IPS-20b (cell line): ENCODE results near the gene COIL.
"Not testable (repeated sequence)": the region's sequence is repeated elsewhere in the genome, so short reads cannot be mapped to it uniquely, and the experiment has no call there.

ENCODE experiments used
- H3K27ac ChIP-seq: one replicate; pipeline ENCODE4 v1.5.1; 2013; ENCODE audit warnings: low read length
- H3K27me3 ChIP-seq: 2 replicates; pipeline ENCODE4 v1.6.1; 2013; ENCODE audit warnings: mild to moderate bottlenecking, low read length, inconsistent platforms; ENCODE audit not compliant: insufficient read depth
- H3K36me3 ChIP-seq: 2 replicates; pipeline ENCODE4 v1.6.1; 2013; ENCODE audit warnings: low read depth, mild to moderate bottlenecking, inconsistent platforms, low read length, moderate library complexity; ENCODE audit not compliant: insufficient read depth
- H3K4me1 ChIP-seq: 2 replicates; pipeline ENCODE4 v1.6.1; 2013; ENCODE audit warnings: mild to moderate bottlenecking, control low read depth, inconsistent platforms, low read length, moderate library complexity; ENCODE audit not compliant: insufficient read depth
- H3K4me3 ChIP-seq: 2 replicates; pipeline ENCODE4 v1.5.1; 2013; ENCODE audit warnings: mild to moderate bottlenecking, low read length, inconsistent platforms
- H3K9ac ChIP-seq: 2 replicates; pipeline ENCODE4 v1.6.1; 2013; ENCODE audit warnings: low read depth, mild to moderate bottlenecking, inconsistent platforms, low read length, moderate library complexity
- H3K9me3 ChIP-seq: 2 replicates; pipeline ENCODE4 v1.6.1; 2013; ENCODE audit warnings: mild to moderate bottlenecking, low read depth, low read length, inconsistent platforms; ENCODE audit not compliant: insufficient read depth

COIL gene

GRCh38 chr17:56992364-56992763, 31.5 kb upstream of the COIL start:
- H3K4me1 ChIP-seq: no peaks in the 10 kb centered on the region
- H3K36me3 ChIP-seq: peaks cover 58% of the 10 kb centered on the region; the same call in 1 of the 2 replicates
- no peak overlapping the region for H3K27ac ChIP-seq
- H3K9me3 ChIP-seq: no peaks in the 10 kb centered on the region
- H3K9ac ChIP-seq: no peak overlapping the region
- H3K27me3 ChIP-seq: no peaks in the 10 kb centered on the region
- H3K4me3 ChIP-seq: no peak overlapping the region

GRCh38 chr17:56988901-56989572, 28.2 kb upstream of the COIL start:
- no peak overlapping the region for H3K4me3 ChIP-seq
- peaks cover 50% of the 10 kb centered on the region; the same call in 1 of the 2 replicates for H3K36me3 ChIP-seq
- H3K9me3 ChIP-seq: no peaks in the 10 kb centered on the region
- H3K4me1 ChIP-seq: no peaks in the 10 kb centered on the region
- no peak overlapping the region for H3K9ac ChIP-seq
- H3K27me3 ChIP-seq: no peaks in the 10 kb centered on the region
- no peak overlapping the region for H3K27ac ChIP-seq

- H3K9me3 ChIP-seq: no peaks in the 10 kb centered on the region
- H3K9ac ChIP-seq: no peak overlapping the region
- H3K4me1 ChIP-seq: no peaks in the 10 kb centered on the region; the same call in 1 of the 2 replicates
- no peaks in the 10 kb centered on the region for H3K27me3 ChIP-seq
- no peak overlapping the region for H3K27ac ChIP-seq
- H3K4me3 ChIP-seq: no peak overlapping the region
- H3K36me3 ChIP-seq: peaks cover 43% of the 10 kb centered on the region; the same call in 1 of the 2 replicates
These were observed 26.5 kb upstream of the COIL start for GRCh38 chr17:56987283-56987834.

- H3K27ac ChIP-seq: no peak overlapping the region
- H3K9ac ChIP-seq: no peak overlapping the region
- no peak overlapping the region for H3K4me3 ChIP-seq
- H3K36me3 ChIP-seq: peaks cover 27% of the 10 kb centered on the region; the same call in 1 of the 2 replicates
- no peaks in the 10 kb centered on the region; the same call in 1 of the 2 replicates for H3K4me1 ChIP-seq
- no peaks in the 10 kb centered on the region for H3K9me3 ChIP-seq
- H3K27me3 ChIP-seq: no peaks in the 10 kb centered on the region
These were observed 24.7 kb upstream of the COIL start for GRCh38 chr17:56985371-56986162.

- peaks cover 23% of the 10 kb centered on the region; the same call in 1 of the 2 replicates for H3K36me3 ChIP-seq
- no peak overlapping the region for H3K4me3 ChIP-seq
- no peaks in the 10 kb centered on the region for H3K9me3 ChIP-seq
- no peak overlapping the region for H3K27ac ChIP-seq
- H3K27me3 ChIP-seq: no peaks in the 10 kb centered on the region
- peaks cover 8% of the 10 kb centered on the region for H3K4me1 ChIP-seq
- no peak overlapping the region for H3K9ac ChIP-seq
These were observed 22.5 kb upstream of the COIL start for GRCh38 chr17:56983366-56983765.

GRCh38 chr17:56982312-56982711, 21.5 kb upstream of the COIL start:
- Histone ChIP-seq H3K27me3 (no peaks in the 10 kb centered on the region), H3K4me3 (no peak overlapping the region), H3K27ac (no peak overlapping the region), H3K9me3 (no peaks in the 10 kb centered on the region), H3K9ac (no peak overlapping the region), H3K4me1 (peaks cover 8% of the 10 kb centered on the region), H3K36me3 (peaks cover 13% of the 10 kb centered on the region; the same call in 1 of the 2 replicates)

- H3K27ac ChIP-seq, H3K9ac ChIP-seq, H3K4me3 ChIP-seq: not testable (repeated sequence)
These were observed 19.7 kb upstream of the COIL start for GRCh38 chr17:56980526-56980925.

GRCh38 chr17:56979091-56979480, 18.2 kb upstream of the COIL start:
- H3K4me1 ChIP-seq: peaks cover 8% of the 10 kb centered on the region
- H3K9me3 ChIP-seq: no peaks in the 10 kb centered on the region
- peak overlapping the region; percentile 89; the same call in 1 of the 2 replicates for H3K4me3 ChIP-seq

More at GRCh38 chr17:56980526-56980925, 19.7 kb upstream of the COIL start:
- not testable (repeated sequence) for H3K9me3 ChIP-seq, H3K36me3 ChIP-seq, H3K4me1 ChIP-seq, H3K27me3 ChIP-seq

GRCh38 chr17:56978441-56979090, 17.7 kb upstream of the COIL start:
- no peaks in the 10 kb centered on the region for H3K36me3 ChIP-seq
- H3K9ac ChIP-seq: peak overlapping the region; percentile 61; the same call in 1 of the 2 replicates
- H3K27ac ChIP-seq: no peak overlapping the region
- peaks cover 8% of the 10 kb centered on the region for H3K4me1 ChIP-seq
- no peaks in the 10 kb centered on the region for H3K9me3 ChIP-seq
- H3K4me3 ChIP-seq: peak overlapping the region; percentile 89
- H3K27me3 ChIP-seq: no peaks in the 10 kb centered on the region

More at GRCh38 chr17:56979091-56979480, 18.2 kb upstream of the COIL start:
- no peaks in the 10 kb centered on the region for H3K27me3 ChIP-seq
- H3K27ac ChIP-seq: no peak overlapping the region
- H3K9ac ChIP-seq: peak overlapping the region; percentile 61; the same call in 1 of the 2 replicates
- H3K36me3 ChIP-seq: no peaks in the 10 kb centered on the region

- peaks cover 2% of the 10 kb centered on the region for H3K9me3 ChIP-seq
- H3K4me3 ChIP-seq: peak within 1 kb of the TSS; percentile 89
- H3K9ac ChIP-seq: peak within 1 kb of the TSS; percentile 61; the same call in 1 of the 2 replicates
- no peak within 1 kb of the TSS for H3K27ac ChIP-seq
- no peaks in the 10 kb centered on the region for H3K27me3 ChIP-seq
- H3K4me1 ChIP-seq: peaks cover 8% of the 10 kb centered on the region
- no peaks in the 10 kb centered on the region for H3K36me3 ChIP-seq
These were observed 17.0 kb upstream of the COIL start, which contains the start of gene SCPEP1 for GRCh38 chr17:56977673-56978395. TSS of gene SCPEP1 (plus strand) at chr17:56978131. CDS start at chr17:56978160, 29 bp downstream.
